CD4-positive, CD25-positive, alpha-beta regulatory T cell (primary cell): ENCODE results near the gene KAT6B. TPM values are rescaled to one million over a fixed set of nuclear protein-coding genes. Genes with fewer than 3 reads are reported as not detected.

Source experiments
- ATAC-seq, 2 donors: fragments of 150-1000 bp; cut with Tn5 transposase; one replicate each; pipeline ENCODE4 v1.10.0; 2021; ENCODE audit warnings: low read depth in 2 of 2, moderate number of reproducible peaks in 2 of 2, moderate library complexity in 1 of 2
- DNase-seq, 3 donors: peaks; one replicate each; pipeline versions ENCODE4 v3.0.0 to v3.0.0-alpha.2; 2012 to 2022; ENCODE audit warnings: mixed read lengths in 1 of 3
- H3K27ac ChIP-seq: one replicate; pipeline ENCODE4 v1.7.0; 2013; ENCODE audit warnings: mild to moderate bottlenecking, low read length; ENCODE audit not compliant: insufficient read depth, poor library complexity, severe bottlenecking
- H3K27me3 ChIP-seq: one replicate; pipeline ENCODE4 v1.7.0; 2013; ENCODE audit warnings: low read length; ENCODE audit not compliant: control insufficient read depth, insufficient read depth
- H3K36me3 ChIP-seq: one replicate; pipeline ENCODE4 v1.7.0; 2013; ENCODE audit warnings: mild to moderate bottlenecking, low read length, moderate library complexity; ENCODE audit not compliant: control insufficient read depth, insufficient read depth
- H3K4me1 ChIP-seq: 2 replicates; pipeline ENCODE4 v1.7.0; 2013; ENCODE audit warnings: mild to moderate bottlenecking, low read length; ENCODE audit not compliant: insufficient read depth, control insufficient read depth, poor library complexity, severe bottlenecking
- H3K4me3 ChIP-seq: one replicate; pipeline ENCODE4 v1.7.0; 2013; ENCODE audit warnings: low read depth, mild to moderate bottlenecking, low read length, moderate library complexity
- H3K9me3 ChIP-seq, 2 experiments: 1 replicate in 1 of 2; 2 replicates in 1 of 2; pipeline ENCODE4 v1.7.0; 2013; ENCODE audit warnings: low read length in 2 of 2, mild to moderate bottlenecking in 1 of 2, moderate library complexity in 1 of 2; ENCODE audit not compliant: control insufficient read depth in 2 of 2
- H3K27ac Mint-ChIP-seq, 3 donors: one replicate each; pipeline ENCODE4 v1.8.0; 2020 to 2022; ENCODE audit warnings: mild to moderate bottlenecking in 3 of 3, mixed read lengths in 3 of 3, moderate library complexity in 2 of 3
- H3K27me3 Mint-ChIP-seq: one replicate; pipeline ENCODE4 v1.8.0; 2022; ENCODE audit warnings: mild to moderate bottlenecking, mixed read lengths
- H3K36me3 Mint-ChIP-seq: one replicate; pipeline ENCODE4 v1.8.0; 2020; ENCODE audit warnings: mixed read lengths
- H3K4me1 Mint-ChIP-seq, 4 donors: one replicate each; pipeline ENCODE4 v1.8.0; 2020 to 2022; ENCODE audit warnings: mixed read lengths in 4 of 4, mild to moderate bottlenecking in 1 of 4
- H3K4me3 Mint-ChIP-seq, 4 donors: one replicate each; pipeline ENCODE4 v1.8.0; 2020 to 2022; ENCODE audit warnings: mild to moderate bottlenecking in 4 of 4, mixed read lengths in 4 of 4, moderate library complexity in 3 of 4
- H3K9me3 Mint-ChIP-seq, 7 donors: one replicate each; pipeline ENCODE4 v1.8.0; 2020 to 2022; ENCODE audit warnings: mixed read lengths in 7 of 7, mild to moderate bottlenecking in 3 of 7, moderate library complexity in 2 of 7
- polyA plus RNA-seq, 4 donors: library from polyadenylated mRNA; unstranded; fragments of 300-500 nt; fragmentation: Illumina TruSeq; gene quantifications; one replicate each; pipeline ENCODE4 v1.2.3, GENCODE V29; 2021
- total RNA-seq: library from RNA; stranded (reverse); gene quantifications from one replicate; pipeline ENCODE4 v1.2.3, GENCODE V29; 2022

Gene KAT6B
- total and polyA plus RNA-seq, 5 donors from 2014 or later = 14.5 to 67.1 (median 16.6) TPM

DNA sequence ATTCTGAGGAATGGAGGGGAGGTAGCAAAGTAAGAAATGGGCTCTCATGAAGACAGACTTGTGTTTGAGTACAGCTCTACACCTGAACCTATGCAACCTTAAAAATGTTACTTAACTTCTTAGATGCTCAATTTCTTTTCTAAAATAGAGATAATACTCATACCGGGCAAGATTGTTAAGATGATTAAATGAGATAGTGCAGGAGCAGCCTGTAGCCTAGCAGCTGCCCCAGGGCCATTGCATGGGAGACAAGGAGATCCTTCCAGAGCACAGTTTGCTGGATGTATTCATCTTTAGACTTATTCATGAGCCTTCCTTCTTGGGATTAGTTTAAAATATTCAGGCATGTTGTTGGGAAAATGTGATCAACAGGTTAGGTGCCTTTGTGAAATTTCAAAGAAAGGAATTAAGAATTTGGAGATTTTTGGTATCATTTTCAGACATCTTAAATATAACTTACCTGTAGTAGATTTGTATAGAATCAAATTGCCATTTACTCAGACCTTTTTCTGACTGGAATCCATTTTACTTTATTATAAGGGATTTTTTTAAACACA lies 130.2 kb downstream of the KAT6B start:
- DNase-seq = no peak
- no peaks in the 10 kb centered on the region for H3K36me3 ChIP-seq
- H3K27ac ChIP-seq = no peak overlapping the region
- H3K4me1 ChIP-seq = no peaks in the 10 kb centered on the region
- Mint-ChIP-seq H3K27ac (peak overlapping the region in 1 of 3 donors; percentile 21), H3K4me3 (no peak overlapping the region), H3K36me3 (peaks cover 15% of the 10 kb centered on the region), H3K27me3 (no peaks in the 10 kb centered on the region), H3K9me3 (no peaks in the 10 kb centered on the region), H3K4me1 (peaks cover 23 to 51% (median 35%) of the 10 kb centered on the region in 4 donors)
- H3K27me3 ChIP-seq = no peaks in the 10 kb centered on the region
- ATAC-seq = no peak
- H3K4me3 ChIP-seq = no peak overlapping the region
- H3K9me3 ChIP-seq = no peaks in the 10 kb centered on the region

DNA sequence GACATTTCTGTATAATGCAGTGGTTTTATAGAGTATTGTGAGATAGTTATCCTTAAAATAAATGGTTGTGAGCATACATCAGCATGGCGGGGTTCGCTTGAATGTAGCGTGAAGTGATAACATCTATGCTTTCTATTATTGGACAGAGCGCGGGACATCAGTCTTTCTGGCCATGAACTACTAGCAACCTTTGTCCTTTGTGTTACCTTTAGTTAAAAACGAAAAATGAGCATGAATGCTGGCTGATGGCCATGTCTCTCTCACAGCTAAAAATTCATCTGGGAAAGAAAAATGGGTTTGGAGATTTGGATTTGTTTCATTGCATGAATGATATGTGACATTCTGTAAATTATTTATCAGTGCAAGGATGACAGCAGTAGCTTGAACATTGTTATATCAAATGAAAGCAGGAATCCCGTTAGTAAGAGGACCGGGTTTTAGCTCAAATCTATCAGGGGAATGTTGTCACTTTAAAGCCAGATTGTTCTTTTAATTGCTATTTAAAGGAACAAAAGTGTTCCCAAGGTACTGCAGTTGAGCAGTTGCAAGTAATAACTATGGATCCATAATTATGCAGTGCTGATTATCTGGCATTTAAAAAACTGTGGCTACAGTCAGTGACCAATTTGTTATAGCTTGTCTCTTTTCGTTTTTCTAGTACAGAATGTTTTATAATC lies 131.0 kb downstream of the KAT6B start:
- DNase-seq = no peak
- peak overlapping the region in 1 of 3 donors; percentile 6 for H3K27ac Mint-ChIP-seq
- peaks cover 11% of the 10 kb centered on the region for H3K36me3 Mint-ChIP-seq
- peaks cover 23 to 47% (median 32%) of the 10 kb centered on the region in 4 donors for H3K4me1 Mint-ChIP-seq
- no peak overlapping the region for H3K4me3 Mint-ChIP-seq
- Histone ChIP-seq H3K27me3 (no peaks in the 10 kb centered on the region), H3K27ac (no peak overlapping the region), H3K4me1 (no peaks in the 10 kb centered on the region), H3K9me3 (no peaks in the 10 kb centered on the region), H3K36me3 (no peaks in the 10 kb centered on the region), H3K4me3 (no peak overlapping the region)
- H3K9me3 Mint-ChIP-seq = no peaks in the 10 kb centered on the region
- H3K27me3 Mint-ChIP-seq = no peaks in the 10 kb centered on the region
- no peak for ATAC-seq

DNA sequence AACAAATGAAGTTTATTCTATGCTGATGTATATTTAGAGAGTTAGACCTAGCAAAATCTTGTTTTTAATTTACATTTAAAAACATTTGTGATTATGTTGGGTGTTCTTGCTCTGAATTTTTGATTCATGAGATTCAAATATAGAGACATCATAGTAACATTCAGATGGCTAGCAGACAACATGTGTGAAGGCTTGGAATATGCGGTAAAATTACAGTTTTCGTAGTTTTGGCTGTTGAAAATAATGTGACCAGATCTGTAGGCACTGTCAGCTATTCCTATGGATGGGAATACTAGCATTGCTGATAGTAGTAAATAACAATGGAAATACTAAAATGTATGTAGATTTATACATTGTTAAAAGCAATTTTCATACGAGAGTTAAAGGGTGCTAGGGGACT lies 131.9 kb downstream of the KAT6B start:
- Histone ChIP-seq H3K4me1 (no peaks in the 10 kb centered on the region), H3K4me3 (no peak overlapping the region), H3K27ac (no peak overlapping the region), H3K27me3 (no peaks in the 10 kb centered on the region), H3K36me3 (no peaks in the 10 kb centered on the region), H3K9me3 (no peaks in the 10 kb centered on the region)
- DNase-seq (no peak), ATAC-seq (no peak)
- Mint-ChIP-seq H3K36me3 (peaks cover 17% of the 10 kb centered on the region), H3K27me3 (no peaks in the 10 kb centered on the region), H3K27ac (no peak overlapping the region), H3K9me3 (peaks cover 0 to 2% (median 0%) of the 10 kb centered on the region in 7 donors), H3K4me3 (no peak overlapping the region), H3K4me1 (peaks cover 27 to 48% (median 31%) of the 10 kb centered on the region in 4 donors)

DNA sequence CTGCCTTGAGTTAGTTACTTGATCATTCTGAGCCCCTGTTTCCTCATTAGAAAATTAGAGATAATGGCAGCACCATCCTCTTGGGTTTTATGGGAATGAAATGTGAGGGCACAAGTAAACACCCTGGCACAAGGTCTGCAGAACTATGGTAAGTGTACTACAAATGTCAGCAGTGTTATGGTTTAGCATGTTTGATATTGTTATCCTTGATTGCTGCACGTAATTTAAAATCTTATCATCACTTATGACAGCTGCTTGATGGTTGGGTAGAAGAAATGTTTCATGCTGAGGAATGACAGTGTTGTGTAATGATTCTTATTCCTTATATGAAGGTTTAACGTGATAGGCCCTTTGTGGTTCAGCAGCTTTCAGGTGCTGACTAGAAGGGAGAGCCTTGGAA lies 134.3 kb downstream of the KAT6B start:
- H3K4me1 Mint-ChIP-seq = peaks cover 20 to 49% (median 33%) of the 10 kb centered on the region in 4 donors
- H3K27ac ChIP-seq = no peak overlapping the region
- H3K27me3 ChIP-seq = no peaks in the 10 kb centered on the region
- no peak overlapping the region for H3K4me3 Mint-ChIP-seq
- H3K27ac Mint-ChIP-seq = peak overlapping the region in 1 of 3 donors; percentile 33
- DNase-seq (no peak), ATAC-seq (no peak)
- peaks cover 25% of the 10 kb centered on the region for H3K36me3 Mint-ChIP-seq
- H3K9me3 Mint-ChIP-seq = peaks cover 0 to 6% (median 0%) of the 10 kb centered on the region in 7 donors
- no peak overlapping the region for H3K4me3 ChIP-seq
- H3K9me3 ChIP-seq = no peaks in the 10 kb centered on the region
- no peaks in the 10 kb centered on the region for H3K36me3 ChIP-seq
- H3K27me3 Mint-ChIP-seq = no peaks in the 10 kb centered on the region
- no peaks in the 10 kb centered on the region for H3K4me1 ChIP-seq

DNA sequence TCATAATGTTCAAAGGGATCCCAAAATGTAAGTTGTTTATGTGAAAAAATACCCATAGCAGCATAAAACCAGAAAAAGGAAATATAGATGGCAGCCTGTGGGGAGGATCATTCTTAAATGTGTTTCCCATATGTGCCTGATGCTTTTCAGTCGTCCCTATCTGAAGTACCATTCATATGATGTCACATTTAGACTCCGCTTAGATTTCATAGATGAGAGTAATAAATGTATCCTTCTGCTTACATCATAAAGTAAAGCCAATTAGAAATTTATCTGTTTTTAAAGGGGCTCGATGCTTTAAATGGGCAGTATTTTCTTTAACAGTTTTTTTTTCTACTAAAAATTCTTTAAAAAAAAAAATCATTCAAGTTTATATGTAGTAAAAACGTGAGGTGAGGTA lies 136.1 kb downstream of the KAT6B start:
- Mint-ChIP-seq H3K36me3 (peaks cover 32% of the 10 kb centered on the region), H3K9me3 (peaks cover 0 to 8% (median 0%) of the 10 kb centered on the region in 7 donors), H3K4me1 (peaks cover 16 to 40% (median 21%) of the 10 kb centered on the region in 4 donors), H3K27me3 (no peaks in the 10 kb centered on the region), H3K4me3 (no peak overlapping the region), H3K27ac (no peak overlapping the region)
- no peaks in the 10 kb centered on the region for H3K36me3 ChIP-seq
- no peak for ATAC-seq
- no peaks in the 10 kb centered on the region for H3K9me3 ChIP-seq
- no peak overlapping the region for H3K27ac ChIP-seq
- H3K4me1 ChIP-seq = no peaks in the 10 kb centered on the region
- no peaks in the 10 kb centered on the region for H3K27me3 ChIP-seq
- DNase-seq = no peak
- no peak overlapping the region for H3K4me3 ChIP-seq

DNA sequence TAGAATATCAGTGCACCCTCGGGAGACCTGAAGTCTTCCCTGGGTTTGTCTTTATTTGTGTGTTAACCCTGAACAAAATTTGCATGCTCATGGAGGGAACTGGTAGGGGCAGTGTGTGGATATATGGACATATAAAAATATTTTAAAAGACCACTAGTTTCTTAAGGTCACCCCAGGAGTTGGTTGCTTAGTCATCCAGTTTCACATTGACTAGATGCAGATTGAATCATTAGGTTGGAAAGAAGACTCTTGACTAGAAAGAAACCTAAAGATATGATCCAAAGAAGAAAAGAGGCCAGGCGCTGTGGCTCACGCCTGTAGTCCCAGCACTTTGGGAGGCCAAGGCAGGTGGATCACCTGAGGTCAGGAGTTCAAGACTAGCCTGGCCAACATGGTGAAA lies 137.1 kb downstream of the KAT6B start:
- no peaks in the 10 kb centered on the region for H3K27me3 ChIP-seq
- H3K4me1 Mint-ChIP-seq = peaks cover 22 to 43% (median 30%) of the 10 kb centered on the region in 4 donors
- ATAC-seq = no peak
- peaks cover 32% of the 10 kb centered on the region for H3K36me3 Mint-ChIP-seq
- peak overlapping the region in 1 of 3 donors; percentile 34 for H3K27ac Mint-ChIP-seq
- no peaks in the 10 kb centered on the region for H3K9me3 ChIP-seq
- H3K4me1 ChIP-seq = peaks cover under 1% of the 10 kb centered on the region
- H3K36me3 ChIP-seq = no peaks in the 10 kb centered on the region
- H3K27me3 Mint-ChIP-seq = no peaks in the 10 kb centered on the region
- peaks cover 0 to 8% (median 0%) of the 10 kb centered on the region in 7 donors for H3K9me3 Mint-ChIP-seq
- H3K27ac ChIP-seq = no peak overlapping the region
- H3K4me3 ChIP-seq = no peak overlapping the region
- no peak overlapping the region for H3K4me3 Mint-ChIP-seq
- DNase-seq = no peak

DNA sequence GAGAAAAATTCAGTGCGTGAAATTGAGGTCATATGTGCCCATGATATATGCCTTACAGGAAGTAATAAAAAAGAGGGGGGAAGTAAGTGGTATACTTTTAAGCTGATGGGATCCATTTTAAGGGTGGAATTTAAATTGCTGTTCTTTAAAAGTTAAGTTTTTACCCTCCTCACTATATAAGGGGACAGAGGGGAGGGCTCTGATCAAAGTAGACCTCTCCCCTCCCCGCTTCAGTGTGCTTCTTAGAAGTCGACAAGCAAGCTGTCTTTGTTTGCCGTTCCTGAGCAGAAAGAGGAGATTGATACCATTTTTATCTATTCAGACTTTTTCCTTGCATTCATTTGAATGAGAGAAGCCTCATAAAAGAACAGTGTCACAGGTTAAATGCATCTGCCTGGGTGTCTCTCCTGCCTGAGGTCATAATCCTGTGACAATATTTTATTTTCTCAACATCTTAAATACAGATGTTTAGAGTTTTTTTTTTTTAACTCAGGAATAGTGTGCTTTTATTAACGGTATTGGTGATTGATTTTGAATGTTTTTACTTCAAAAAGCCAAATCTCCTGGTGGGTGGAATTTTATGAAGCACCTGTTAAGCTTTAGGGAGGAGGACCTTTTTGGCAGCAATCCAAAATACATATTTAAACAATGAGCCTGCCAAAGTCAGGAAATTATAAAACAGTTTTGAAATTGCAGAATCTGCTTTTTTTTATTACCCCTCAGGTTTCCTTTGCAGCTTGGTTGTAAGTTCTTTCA lies 141.7 kb downstream of the KAT6B start:
- peak overlapping the region; percentile 85 to 92 (median 85) for H3K27ac Mint-ChIP-seq
- peaks cover 29% of the 10 kb centered on the region for H3K36me3 Mint-ChIP-seq
- Histone ChIP-seq H3K36me3 (peaks cover 3% of the 10 kb centered on the region), H3K9me3 (no peaks in the 10 kb centered on the region), H3K27ac (peak overlapping the region; percentile 42), H3K4me3 (peak overlapping the region; percentile 29), H3K27me3 (no peaks in the 10 kb centered on the region), H3K4me1 (peaks cover 6% of the 10 kb centered on the region)
- H3K4me3 Mint-ChIP-seq = peak overlapping the region; percentile 1 to 84 (median 68)
- DNase-seq = peak in 2 of 3 donors; percentile 16 to 30
- H3K27me3 Mint-ChIP-seq = no peaks in the 10 kb centered on the region
- H3K9me3 Mint-ChIP-seq = peaks cover 0 to 8% (median 0%) of the 10 kb centered on the region in 7 donors
- ATAC-seq = peak in 1 of 2 donors; percentile 34
- peaks cover 25 to 41% (median 33%) of the 10 kb centered on the region in 4 donors for H3K4me1 Mint-ChIP-seq
